GM21360 (cell line): Measurements from ENCODE around the gene CDON.
A peak's percentile ranks its signal among the peaks of the same experiment; 100 is the strongest.
"Not testable (repeated sequence)": the region's sequence is repeated elsewhere in the genome, so short reads cannot be mapped to it uniquely, and the experiment has no call there.

Experiments used
- ATAC-seq: cut with Tn5 transposase; IDR thresholded peaks from one replicate; pipeline ENCODE4 v1.9.1; 2021; ENCODE audit warnings: mild to moderate bottlenecking, moderate library complexity; ENCODE audit not compliant: unreplicated experiment

Gene CDON

GRCh38 chr11:125995313-125995712 is 67.4 kb downstream of the CDON start:
- ATAC-seq = peak; percentile 98

DNA sequence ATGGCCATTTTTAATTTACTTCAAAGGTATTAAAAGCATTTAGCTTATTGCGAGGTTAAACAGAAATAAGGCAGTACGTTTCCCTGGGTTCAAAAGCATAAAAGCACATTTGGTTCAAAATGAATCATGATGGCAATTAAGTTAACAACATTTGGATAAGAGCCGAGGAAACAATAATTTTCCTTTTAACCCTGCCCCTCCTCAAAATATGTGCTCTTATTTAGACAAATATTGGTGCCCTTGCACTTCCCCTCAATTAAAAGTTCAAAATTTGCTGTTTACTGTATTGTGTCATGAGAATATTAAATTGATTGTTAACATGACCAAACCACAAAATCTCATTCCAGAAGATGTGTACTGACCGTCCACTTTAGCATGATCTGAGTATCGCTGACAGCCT is 68.2 kb downstream of the CDON start:
- no peak for ATAC-seq

GRCh38 chr11:125992893-125993292 is 69.8 kb downstream of the CDON start:
- ATAC-seq = no peak

- no peak for ATAC-seq
Measured at GRCh38 chr11:125990244-125990643, 72.4 kb downstream of the CDON start.

DNA sequence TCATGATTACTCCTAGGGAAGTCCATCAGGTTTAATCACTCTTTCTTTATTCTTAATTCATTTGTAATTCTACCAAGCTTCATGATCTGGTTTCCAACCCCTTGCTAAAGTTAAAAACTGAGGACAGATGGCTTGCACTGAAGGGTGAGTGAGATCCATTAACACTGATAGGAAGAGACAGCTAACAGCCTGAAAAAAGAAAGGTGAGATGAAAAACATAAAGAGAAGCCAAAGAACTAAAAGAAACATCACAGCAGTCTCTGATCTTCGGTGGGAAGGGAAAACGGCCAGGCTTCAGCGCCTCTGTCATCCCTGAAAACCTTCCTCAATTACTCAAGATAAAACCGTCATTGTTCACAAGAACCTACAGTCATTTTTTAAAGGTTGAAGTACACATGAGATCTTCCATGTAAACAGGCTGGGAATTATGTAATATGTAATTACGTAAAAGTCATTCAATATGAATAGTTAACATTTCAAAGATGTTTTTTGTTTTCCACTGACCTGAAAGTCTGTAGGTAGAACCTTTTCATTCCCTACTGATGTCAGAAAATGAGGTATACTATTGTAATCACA is 75.5 kb downstream of the CDON start:
- ATAC-seq = no peak

GRCh38 chr11:125985956-125986355 is 76.7 kb downstream of the CDON start:
- not testable (repeated sequence) for ATAC-seq

GRCh38 chr11:125982348-125982730 is 80.3 kb downstream of the CDON start:
- no peak for ATAC-seq

- ATAC-seq = no peak
Measured at GRCh38 chr11:125980436-125980835, 82.2 kb downstream of the CDON start.

DNA sequence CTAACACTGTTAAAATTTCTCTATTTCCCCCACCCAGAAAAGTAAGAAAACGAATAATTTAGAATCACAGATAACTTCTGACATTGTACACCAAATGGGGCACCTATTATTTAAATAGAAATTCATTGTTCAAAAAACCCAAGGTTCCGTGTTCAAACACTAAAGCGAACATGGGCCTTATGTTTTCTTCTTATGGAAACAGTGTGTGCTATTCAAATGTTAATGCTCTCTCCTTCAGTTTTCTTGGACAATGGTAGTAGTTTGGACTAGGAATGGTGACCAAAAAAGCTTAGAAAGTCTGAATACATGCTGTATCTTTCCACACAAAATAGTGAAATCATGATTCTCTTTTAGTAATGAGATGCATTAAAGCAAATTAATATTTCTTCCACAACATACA is 83.2 kb downstream of the CDON start:
- no peak for ATAC-seq

DNA sequence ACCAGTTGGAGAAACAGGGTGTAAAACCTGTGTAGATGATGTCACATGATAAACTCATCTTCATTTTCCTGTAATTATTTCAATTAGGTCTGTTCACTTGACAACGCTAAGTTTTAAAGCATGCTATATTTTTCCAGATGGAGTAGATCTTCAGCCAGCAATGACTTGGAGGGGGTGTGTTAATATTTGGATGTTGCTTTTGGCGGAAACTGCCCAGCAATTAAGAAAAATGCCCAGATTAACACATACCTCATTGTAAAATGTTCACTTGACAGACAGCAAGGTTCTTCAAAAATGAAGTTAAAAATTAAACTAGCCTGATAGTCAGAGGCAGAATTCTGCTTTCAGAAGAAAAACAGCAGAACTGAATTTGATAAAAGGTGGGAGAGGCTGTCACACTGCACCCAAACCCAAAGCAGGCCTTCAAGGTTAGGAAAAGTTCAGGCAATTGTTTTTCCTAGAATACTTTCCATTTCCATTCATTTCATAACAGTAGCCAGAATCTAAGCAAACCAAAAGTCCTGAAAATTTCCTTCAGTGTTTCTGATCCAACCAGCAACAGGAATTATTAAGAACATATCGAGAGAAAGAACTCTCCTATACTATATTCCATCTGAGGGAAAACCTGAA is 83.8 kb downstream of the CDON start:
- ATAC-seq = no peak

- ATAC-seq = no peak
Measured at GRCh38 chr11:125978181-125978716, 84.4 kb downstream of the CDON start.

DNA sequence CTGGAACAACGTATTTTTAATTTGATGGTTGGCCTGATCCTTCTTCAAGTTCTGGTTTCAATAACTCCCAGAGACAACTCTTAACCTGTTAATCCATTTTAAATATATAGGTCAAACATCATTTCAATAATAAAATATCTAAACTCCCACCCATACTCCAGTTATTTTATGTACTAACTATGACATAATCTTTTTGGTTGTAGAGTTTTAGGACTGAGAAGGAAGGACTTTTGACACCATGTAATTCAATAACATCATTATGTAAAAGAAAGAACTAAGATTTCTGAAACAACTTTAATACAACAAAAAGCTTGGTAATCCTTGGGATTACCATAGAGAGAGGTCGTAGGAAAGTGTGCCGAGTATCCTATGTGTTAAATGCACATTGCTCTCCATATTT is 85.3 kb downstream of the CDON start:
- no peak for ATAC-seq

GRCh38 chr11:125976156-125976555 is 86.5 kb downstream of the CDON start:
- ATAC-seq = no peak

GRCh38 chr11:125975634-125976033 is 87.0 kb downstream of the CDON start:
- ATAC-seq = no peak

DNA sequence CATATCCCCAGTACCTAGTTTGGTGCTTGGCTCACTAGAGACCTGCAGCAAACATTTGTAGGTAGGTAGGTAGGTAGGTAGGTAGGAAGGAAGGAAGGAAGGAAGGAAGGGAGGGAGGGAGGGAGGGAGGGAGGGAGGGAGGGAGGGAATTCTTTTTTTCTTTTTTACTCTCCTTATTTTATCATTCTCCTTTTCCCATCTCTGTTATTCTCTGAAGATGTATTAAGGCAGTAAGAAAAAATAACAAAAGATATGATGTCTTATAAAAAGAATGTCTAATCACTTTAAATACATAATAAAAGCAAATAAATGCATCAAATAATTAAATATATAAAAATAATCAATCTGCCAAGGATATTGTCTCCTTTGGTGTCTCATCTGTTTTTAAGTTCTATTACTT is 88.4 kb downstream of the CDON start:
- ATAC-seq = no peak

GRCh38 chr11:125971618-125972017 is 91.0 kb downstream of the CDON start:
- ATAC-seq = no peak

DNA sequence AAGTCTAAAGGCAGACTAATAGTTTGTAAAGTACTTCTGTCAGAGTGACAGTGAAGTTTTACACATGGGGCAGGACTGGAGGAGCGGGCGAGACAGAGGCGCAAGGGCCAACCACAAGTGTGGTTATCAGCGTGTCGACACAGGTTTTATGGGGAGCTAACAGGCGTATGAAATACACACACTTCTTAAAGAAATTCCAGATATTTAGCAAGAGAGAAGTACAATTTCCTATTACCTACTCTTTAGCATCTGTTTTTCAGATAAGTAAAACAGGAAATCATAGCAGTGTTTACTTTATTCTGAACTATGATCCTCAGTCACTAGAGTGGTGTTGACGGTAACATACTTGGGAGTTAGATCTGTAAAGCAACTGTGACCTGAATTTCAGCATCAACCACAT is 94.3 kb downstream of the CDON start:
- no peak for ATAC-seq

DNA sequence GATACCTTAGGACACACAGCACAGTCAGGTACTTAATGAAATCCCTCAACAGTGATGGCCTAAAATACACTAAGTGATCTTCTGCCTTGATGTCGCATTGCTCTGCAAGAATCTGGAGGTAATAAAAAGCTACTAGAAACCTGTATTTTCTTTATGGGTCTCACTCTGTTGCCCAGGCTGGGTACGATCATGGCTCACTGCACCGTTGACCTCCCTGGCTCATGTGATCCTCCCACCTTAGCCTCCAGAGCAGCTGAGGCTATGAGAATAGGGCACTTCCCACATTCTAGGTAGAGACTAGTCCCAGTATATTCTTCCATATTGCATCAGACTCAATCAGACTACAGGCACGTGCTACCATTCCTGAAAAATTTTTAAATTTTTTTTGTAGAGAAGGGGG is 95.2 kb downstream of the CDON start:
- no peak for ATAC-seq

DNA sequence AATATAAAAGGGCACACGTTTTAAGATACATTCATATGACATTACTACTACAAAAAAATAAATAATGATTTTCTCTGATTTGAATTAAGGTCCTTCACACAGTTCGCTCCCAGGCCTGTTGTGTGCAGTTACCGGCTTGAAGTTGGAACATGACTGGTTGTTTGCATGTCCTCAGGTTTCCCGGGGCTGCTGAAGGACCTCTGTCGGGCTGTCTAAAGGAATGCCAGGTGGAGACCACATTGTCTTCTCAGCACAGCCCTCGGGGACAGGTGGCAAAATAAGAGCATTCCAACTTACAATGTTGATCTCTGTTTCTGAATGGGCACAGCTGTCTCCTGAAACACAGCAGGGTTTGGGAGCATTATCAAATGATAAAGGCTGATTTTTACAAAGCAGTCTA is 101.9 kb downstream of the CDON start:
- ATAC-seq = no peak

DNA sequence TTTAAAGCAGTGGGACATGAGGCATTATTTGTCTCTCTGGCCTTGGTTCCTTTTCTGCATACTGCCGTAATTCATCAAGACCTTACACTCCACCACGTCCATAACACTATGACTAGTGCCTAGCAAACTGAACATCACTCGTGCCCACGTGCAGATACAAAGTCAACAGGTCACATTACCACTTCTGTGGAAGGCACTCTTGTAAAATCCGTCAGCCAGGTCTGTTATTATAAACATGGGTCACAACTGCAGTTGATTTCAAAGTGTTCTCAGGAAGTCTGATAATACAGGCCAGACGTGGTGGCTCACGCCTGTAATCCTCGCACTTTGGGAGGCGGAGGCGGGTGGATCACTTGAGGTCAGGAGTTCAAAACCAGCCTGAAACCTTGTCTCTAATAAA is 102.7 kb downstream of the CDON start:
- ATAC-seq = no peak

- no peak for ATAC-seq
Measured at GRCh38 chr11:125959511-125959910, 103.2 kb downstream of the CDON start.

DNA sequence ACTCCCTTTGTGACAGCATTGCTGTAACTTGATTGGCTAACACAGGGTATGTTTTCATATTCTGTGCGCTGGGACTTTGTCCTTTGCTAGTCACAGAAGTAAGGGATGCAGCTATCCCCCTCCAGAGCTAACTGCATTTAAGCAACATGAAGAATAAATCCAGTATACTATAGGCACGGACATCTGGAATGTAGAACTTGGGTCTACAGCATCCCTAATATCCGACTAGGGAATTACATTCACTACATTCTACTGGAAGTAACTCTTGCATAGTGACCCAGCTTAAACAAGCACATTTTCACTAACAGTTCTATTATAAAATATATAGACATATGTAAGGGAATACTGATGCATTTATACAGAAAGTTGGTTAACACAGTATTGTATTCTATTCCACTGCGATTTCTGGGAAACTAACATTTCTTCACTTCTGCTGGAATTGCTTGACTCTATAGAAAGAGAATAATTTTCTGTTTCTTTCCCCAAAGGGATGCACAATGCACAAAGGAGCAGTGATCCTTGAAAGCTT is 103.7 kb downstream of the CDON start:
- ATAC-seq = no peak
